ENCODE measurements around the gene DPPA5. TPM values are rescaled to one million over a fixed set of nuclear protein-coding genes. Genes with fewer than 3 reads are reported as not detected.
"Not testable (repeated sequence)": the region's sequence is repeated elsewhere in the genome, so short reads cannot be mapped to it uniquely, and the experiment has no call there.

The DPPA5 gene
- total RNA-seq, 1 experiment from 2014 or later = not detected

DNA sequence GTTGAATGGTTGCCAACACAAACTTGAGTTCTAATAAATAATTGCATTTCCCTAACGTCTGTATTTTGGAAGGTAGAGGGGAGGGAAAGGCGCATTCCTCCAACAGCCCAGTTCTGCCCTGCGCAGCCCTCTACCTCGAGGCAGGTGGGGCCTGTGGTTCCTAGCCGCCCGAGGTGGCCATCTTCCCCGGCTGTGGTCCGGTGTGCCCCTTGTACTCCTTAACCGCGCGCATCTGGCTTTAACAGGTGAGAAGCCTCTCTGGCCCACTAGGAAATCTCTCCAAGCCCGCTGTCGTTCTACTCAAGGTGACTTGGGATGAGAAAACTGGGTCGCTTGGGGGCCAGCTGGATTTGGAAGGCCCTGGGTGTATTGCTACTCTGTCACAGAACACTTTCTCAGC, 10.0 kb upstream of the DPPA5 start:
- no peak for DNase-seq (ENCODE audit: low spot score)

DNA sequence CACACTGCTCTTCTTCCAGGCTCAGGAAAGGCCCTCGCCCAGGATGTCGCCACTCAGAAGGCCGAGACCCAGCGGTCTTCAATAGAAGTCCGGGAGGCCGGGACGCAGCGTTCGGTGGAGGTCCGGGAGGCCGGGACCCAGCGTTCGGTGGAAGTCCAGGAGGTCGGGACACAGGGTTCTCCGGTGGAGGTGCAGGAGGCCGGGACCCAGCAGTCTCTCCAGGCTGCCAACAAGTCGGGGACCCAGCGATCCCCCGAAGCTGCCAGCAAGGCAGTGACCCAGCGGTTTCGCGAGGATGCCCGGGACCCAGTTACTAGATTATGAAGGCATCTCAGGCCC, 9.4 kb upstream of the DPPA5 start:
- no peak for DNase-seq (ENCODE audit: low spot score)

DNA sequence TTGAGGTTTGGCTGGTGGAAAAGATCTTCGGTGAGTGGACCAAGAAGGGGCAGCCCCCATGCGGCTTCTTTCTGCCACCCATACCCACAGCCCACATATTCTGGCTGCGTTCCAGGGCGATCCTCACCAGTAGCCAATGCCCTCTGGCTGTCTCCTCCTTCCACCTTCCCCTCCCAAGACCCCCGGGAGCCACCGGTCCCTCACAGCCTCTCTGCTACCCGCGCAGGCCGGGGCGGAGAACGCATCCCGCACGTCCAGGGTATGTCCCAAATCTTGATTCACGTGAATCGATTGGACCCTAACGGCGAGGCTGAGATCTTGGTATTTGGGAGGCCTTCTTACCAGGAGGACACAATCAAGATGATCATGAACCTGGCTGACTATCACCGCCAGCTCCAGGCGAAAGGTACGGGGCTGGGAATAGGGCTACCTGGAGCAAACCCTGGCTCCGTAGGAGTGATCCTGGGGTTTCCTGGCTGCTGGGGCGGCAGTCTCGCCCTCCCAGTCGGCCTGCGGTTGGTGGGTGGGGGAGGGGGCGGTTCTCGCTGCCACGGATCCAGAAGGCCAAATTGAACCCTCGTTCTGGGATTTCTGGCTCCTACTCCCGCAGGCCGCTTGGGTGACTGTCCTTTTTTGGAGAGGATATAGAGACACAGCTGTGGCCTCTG, 8.9 kb upstream of the DPPA5 start:
- DNase-seq (ENCODE audit: low spot score) = no peak

DNA sequence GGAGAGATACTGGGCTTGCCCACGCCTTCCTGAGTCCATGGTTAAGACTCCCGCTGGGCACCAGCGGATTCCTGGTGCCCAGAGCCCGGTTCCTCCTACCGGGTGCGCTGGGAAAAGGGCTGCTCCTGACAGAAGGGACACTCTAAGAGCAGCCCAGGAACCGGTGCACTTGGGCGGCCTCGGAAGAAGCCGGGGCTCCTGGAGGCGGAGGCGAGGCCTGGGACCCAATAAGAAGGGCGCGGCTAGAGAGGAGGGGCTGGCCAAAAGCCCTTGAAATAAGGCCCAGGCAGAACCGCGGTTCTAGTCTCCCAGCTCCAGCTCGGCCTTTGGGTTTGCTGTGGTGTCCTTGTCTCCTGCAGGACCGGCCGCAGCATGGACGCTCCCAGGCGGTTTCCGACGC, 8.3 kb upstream of the DPPA5 start, which contains the start of gene KHDC3L:
KHDC3L (plus strand) TSS at position 301 of the 400 bp plus-strand sequence; CDS start at position 373, 72 bp downstream.
- no peak for DNase-seq (ENCODE audit: low spot score)

DNA sequence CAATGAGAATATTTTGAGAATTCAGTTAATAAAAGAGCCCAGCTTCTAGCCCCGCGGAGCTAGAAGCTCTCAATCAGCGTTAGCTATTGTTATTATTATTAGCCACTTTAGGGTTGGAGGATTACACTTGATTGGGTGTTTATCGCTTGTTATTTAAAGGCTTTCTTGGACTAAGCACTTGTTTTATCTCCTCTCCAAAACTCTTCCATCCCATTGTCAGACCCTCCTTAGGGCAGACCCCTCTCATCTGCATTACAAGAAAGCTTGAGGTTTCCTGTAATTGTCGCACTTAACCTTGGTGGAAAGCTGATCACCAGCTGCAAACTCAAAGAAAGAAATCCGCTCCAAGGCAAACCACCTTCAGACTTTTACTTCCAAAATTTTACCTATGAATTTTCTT, 4.8 kb downstream of the DPPA5 start:
- DNase-seq (ENCODE audit: low spot score) = no peak

DNA sequence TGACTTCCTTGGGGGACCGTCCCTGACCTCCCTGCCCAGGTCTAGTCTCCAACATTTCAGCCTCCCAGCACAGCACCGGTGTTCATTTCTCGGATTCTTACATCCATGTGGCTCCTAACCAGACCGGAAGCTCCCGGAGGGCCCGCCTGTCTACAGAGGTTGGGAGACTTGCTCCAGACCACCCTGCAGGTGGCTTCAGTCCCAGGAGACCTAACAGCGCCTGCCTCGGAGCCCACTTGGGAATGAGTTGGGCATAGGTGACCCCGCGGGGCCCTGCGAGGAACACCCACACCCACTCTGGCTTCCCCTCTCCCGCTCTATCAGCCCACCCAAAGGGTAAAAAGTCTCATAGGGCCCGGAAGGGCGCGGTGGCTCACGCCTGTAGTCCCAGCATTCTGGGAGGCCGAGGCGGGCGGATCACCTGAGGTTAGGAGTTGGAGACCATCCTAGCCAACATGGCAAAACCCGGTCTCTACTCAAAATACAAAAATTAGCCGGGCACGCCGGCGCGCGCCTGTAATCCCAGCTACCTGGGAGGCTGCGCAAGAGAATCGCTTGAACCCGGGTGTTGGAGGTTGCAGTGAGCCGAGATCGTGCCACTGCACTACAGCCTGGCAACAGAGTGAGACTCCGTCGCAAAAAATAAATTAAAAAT, 5.4 kb downstream of the DPPA5 start:
- no peak for DNase-seq (ENCODE audit: low spot score)

DNA sequence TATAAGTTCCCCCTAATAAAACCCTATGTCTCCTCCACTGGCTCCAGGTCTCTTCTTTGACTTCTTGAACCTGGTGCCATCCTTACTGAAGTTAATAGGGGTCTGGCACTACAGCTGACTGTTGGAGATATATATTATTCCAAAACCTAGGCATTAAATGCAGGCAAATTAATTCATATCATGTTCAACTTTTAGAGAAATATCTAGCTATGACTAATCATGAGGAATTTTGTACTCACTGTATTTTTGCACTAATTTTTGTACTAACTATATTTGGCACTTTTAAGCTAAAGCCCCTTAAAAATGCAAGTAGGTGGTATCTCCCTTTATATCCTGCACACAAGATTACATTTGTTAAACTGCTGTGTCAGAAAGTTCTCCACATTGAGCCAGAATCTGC, 10.9 kb downstream of the DPPA5 start:
- no peak for DNase-seq (ENCODE audit: low spot score)

DNA sequence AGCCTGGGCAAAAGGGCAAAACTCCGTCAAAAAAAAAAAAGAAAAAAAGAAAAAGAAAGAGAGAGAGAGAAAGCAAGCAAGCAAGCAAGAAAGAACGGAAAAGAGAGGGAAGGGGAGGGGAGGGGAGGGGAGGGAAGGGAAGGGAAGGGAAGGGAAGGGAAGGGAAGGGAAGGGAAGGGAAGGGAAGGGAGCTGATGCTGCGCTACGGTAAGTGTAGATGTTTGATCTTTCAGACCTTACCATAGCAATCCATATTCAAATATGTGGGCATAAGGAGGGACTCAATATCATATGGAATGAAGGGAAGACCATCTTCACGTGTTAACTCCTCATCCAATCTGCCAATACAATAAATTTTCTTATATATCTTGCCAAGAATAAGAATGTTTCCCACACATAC, 11.9 kb downstream of the DPPA5 start:
- DNase-seq (ENCODE audit: low spot score) = no peak

DNA sequence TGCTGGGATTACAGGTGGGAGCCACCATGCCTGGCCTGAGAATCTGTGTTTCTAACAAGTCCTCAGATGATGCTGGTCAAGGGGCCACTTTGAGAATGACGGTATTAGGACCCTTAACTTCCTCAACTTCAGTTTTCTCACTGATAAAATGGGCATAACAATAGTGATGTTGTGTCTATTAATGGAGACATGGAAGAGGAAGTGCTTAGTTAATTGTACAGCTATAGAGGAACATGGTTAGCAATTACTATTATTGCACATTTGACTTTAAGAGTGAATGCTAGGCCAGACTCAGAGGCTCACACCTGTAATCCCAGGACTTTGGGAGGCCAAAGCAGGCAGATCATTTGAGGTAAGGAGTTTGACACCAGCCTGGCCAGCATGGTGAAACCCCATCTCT, 12.7 kb downstream of the DPPA5 start:
- DNase-seq (ENCODE audit: low spot score) = no peak

DNA sequence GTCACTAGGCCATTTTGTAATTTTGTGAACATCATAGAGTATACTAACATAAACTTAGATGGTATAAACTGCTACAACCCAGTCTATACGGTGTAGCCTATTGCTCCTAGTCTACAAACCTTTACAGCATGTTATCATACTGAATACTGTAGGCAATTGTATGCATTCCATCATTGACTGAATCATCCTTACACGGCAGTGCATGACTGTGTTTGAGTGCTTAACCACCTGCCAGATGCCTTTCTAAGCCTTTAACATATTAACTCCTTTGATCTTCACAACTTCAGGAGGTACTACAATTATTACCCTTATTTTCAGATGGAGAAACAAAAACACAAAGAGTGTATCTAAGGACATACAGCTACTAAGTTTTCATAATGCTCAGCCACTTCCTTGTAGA, 14.0 kb downstream of the DPPA5 start:
- DNase-seq (ENCODE audit: low spot score) = no peak

DNA sequence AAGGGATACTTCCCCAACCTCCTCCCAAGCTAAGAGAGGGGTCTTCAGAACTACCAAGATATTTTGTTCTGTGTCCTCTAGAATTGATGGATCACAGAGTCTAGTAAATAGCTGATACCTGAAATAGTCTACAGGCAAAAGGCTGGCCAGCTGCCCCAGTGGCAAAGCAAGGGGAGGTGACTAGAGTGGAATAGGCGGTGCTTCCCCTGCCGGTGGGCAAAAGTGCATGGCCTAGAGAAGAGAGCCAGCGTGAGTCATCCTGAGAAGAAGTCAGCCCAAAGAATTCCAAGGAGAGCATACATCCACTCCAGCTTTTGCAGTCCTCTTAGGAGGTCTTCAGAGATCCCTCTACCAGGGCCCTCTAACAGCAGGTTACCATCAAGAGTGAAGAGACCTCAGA, 14.7 kb downstream of the DPPA5 start:
- no peak for DNase-seq (ENCODE audit: low spot score)

DNA sequence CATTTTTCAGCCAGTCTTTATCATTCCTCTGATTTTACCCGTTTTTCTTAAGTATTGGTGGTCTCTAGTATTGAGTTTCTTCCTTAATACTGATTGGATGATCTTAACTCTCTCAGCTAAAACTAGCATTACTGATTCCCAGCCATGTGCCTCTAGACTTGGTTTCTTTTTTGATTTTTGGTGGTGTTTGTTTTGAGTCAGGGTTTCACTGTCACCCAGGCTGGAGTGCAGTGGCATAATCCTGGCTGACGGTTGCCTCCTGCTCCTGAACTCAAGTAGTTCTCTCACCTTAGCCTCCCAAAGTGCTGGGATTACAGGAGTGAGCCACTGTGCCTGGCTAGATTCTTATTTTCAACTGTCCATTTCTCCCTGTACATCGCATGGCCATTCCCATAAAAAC, 24.9 kb downstream of the DPPA5 start:
- DNase-seq (ENCODE audit: low spot score) = no peak

DNA sequence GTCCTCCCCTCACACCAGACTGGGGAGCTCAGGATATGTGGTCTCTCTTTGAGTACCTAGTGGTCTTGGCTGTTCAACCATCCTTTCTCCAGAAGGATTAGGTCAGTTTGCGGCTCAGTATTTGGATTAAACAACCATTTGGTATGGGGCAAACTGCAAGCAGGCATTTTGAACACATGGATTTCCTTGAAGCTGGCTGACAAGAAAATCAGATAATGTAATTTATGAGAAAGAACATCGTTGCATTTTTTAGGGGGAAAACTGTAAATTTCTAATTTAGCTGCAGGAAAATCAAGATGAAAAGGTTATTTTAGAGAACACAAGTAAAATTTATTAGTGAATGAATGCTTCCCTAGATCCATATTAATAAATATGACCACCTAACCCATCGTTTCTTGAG, 25.3 kb downstream of the DPPA5 start:
- no peak for DNase-seq (ENCODE audit: low spot score)

DNA sequence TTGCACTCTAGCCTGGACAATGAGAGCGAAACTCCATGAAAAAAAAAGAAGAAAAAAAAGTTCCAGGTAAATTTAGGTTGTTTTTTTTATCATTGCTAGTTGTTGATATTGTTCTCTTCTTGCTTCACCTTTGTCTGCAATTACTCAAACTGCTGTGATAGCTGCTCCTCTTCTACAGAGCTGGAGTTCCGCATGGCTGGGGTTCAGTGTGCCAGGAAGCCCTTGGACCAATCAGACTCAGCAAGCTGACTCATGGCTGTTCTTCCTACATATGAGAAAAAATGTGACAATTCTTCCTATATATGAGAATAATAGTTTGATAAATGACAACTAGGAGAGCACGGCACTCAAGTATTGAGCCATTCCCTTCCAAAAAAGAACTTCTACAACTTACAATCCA, 28.4 kb downstream of the DPPA5 start:
- no peak for DNase-seq (ENCODE audit: low spot score)

DNA sequence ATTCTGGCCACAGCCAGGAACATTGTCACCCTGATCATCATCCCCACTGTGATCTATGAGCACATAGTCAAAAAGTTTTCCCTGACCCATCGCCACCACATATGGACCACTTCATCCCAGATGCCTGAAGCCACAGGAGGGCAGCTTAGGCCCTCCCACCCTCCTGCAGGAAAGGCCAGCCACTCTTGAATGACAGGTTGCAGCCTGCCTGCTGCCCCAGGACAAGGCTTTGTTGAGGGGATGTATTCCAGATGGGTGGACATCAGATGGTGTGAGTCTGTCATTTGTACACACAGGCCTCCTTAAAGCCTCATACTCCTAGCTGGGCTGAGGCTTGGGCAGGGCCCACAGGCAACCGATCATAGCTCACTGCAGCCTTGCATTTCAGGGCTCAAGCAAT, 30.8 kb downstream of the DPPA5 start:
- DNase-seq (ENCODE audit: low spot score) = no peak

DNA sequence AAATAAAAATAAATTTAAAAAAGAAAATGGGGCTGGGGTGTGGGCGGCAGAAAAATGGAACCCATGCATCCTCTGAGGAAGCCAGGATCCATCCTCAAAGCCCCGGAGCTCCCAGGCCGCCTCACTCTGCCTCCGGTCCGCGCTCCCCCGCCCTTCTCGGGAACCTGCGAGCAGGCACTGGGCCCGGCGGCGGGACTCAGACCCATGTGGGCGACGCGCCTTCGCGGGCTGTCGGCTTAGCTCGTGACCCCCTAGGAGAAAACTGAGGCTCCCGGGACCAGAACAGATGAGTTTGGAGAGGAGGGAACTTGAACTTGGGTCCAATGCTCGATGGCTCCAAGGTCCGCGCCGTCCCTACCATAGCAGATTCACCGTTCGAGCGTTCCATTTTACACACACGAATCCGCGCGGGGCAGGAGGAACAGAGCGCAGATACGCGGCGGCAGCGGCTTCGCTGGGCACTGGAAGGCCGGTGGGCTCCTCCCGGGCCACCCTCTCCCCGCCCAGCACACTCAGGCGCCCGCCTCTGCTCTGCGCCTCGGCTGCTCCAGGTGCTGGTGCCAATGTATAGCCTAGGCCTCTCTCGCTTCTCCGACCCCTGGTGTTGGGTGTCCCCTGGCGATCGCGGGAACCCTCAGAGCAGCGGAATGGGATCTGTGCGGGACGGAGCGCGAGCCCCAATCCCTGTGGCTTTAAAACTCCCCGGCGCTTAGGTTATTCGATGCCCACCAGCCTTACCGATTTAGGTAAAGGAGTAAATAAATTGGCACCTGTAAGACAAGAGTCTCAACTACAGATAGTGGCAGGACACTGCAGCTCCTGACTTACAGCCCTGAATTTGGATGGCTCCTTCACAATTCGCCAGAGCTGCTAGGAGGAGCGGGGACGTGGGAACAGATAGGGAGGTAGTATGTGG, 39.2 kb downstream of the DPPA5 start:
- DNase-seq (ENCODE audit: low spot score) = no peak

DNA sequence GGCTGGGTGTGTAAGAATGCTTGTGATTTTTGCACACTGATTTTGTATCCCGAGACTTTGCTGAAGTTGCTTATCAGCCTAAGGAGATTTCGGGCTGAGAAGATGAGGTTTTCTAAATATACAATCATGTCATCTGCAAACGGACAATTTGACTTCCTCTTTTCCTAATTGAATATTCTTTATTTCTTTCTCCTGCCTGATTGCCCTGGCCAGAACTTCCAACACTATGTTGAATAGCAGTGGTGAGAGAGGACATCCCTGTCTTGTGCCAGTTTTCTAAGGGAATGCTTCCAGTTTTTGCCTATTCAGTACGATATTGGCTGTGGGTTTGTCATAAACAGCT, 43.6 kb downstream of the DPPA5 start:
- not testable (repeated sequence) for DNase-seq (ENCODE audit: low spot score)

DNA sequence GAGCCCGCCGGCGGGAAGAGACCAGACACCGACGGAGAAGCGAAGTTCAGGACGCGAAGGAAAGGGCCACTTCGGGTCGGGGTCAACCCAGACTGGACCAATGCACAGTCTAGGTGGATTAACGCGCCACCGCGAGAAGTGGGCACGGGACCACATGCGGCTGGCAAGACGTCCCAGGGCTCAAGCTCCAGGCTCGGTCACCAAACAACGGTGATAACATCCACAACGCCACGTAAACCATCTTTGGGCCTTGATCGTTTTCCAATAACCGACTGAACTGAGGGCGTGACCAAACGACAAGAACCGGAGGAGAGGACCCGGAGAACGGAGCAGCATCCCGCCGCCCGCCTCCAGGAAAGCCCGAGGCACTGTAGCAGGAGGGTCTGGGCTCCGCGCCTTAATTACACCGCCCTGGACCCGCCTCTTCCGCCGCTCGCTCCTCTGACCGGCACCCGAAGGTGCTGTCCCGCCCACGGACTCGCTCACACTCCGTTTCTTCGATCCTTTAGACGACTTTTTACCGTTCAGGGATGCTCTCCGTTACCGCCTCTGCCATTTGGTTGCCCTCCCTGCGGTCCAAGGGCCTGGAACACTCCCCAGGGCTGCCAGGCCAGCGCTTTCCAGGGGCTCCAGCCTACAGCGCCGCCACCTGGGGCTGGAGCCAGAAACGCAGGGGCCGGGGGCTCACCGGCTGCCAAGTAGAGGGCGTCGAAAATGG, 44.1 kb downstream of the DPPA5 start:
- no peak for DNase-seq (ENCODE audit: low spot score)

DNA sequence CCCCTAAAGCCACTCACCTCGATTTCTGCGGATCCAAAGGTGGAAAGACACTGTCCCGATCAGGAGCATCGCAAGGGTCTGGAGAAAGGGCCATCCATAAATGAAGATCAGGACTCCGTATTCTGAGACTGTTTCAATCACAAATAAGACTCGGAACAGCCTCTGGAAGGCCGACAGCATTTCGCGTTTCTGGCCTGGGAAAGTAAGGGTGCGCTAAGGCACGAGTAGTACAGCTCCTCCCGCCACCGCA, 44.6 kb downstream of the DPPA5 start:
- DNase-seq (ENCODE audit: low spot score) = no peak

DNA sequence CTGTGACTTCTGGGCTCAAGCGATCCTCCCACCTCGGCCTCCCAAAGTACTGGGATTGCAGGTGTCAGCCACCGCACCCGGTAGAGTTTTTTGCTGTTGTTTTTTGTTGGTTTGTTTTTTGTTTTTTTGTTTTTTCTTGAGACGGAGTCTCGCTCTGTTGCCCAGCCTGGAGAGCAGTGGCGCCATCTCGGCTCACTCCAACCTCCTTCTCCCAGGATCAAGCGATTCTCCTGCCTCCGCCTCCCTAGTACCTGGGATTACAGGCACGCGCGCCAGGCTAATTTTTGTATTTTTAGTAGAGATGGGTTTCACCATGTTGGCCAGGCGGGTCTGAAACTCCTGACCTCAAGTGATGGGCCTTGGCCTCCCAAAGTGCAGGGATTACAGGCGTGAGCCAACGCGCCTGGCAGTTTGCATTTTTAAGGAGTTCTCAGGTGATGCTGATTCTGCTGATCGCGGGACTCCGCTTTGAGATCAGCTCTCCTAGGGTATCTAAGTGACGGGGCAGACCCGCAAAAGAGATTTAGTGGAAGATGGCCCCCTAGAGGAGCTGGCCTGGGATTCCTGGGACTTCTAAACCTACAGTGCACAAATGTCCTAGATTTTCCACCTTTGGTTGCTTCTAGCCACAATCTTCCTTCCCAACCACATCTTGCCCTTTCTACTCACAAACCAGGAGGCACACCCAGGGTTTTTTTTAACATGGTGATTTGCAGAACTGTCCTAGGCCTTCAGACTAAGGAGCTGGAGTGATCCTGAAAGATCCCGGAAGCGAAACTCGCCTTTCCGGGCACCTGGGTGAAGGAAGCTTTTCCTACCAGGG, 45.2 kb downstream of the DPPA5 start:
- DNase-seq (ENCODE audit: low spot score) = no peak

DNA sequence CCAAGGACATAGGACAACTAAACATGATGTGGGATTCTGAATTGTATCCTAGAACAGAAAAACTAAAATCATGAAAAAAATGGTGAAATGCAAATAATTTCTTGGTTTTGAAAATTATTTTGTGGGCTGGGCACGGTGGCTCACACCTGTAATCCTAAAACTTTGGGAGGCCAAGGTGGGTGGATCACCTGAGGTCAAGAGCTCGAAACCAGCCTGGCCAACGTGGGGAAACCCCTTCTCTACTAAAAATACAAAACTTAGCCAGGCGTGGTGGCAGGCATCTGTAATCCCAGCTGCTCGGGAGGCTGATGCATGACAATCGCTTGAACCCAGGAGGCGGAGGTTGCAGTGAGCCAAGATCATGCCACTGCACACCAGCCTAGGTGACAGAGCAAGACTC, 50.3 kb downstream of the DPPA5 start:
- DNase-seq (ENCODE audit: low spot score) = not testable (repeated sequence)
